ENCODE measurements around the gene SHTN1.

The SHTN1 gene, protein sequence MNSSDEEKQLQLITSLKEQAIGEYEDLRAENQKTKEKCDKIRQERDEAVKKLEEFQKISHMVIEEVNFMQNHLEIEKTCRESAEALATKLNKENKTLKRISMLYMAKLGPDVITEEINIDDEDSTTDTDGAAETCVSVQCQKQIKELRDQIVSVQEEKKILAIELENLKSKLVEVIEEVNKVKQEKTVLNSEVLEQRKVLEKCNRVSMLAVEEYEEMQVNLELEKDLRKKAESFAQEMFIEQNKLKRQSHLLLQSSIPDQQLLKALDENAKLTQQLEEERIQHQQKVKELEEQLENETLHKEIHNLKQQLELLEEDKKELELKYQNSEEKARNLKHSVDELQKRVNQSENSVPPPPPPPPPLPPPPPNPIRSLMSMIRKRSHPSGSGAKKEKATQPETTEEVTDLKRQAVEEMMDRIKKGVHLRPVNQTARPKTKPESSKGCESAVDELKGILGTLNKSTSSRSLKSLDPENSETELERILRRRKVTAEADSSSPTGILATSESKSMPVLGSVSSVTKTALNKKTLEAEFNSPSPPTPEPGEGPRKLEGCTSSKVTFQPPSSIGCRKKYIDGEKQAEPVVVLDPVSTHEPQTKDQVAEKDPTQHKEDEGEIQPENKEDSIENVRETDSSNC

DNA sequence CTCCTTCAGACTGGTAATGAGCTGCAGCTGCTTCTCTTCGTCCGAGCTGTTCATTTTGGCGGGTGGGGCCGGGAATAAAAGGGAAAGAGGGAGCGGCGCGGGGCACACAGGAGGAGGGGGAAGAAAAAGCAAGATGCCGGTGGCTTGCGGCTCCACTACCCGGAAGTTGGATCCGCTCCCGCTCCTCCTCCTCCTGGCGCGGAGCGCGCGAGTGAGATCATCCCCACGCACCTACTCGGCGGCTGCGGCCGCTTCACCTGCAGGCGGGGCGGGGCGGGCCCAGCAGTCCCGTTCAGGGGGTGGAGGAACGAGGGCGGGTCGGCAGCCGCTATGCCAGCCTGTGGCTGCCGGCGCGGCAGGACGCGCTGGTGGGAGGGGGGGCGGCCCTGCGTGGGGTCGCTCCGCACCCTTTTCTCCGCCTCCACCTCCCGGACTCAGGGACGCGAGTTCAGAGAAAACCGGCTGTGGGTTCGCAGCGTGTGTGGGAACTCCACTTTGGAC, at the start of gene SHTN1:
TSS of gene SHTN1 (minus strand) at position 162 of the 501 bp plus-strand sequence. CDS start at position 54, 108 bp downstream.
- no peak for DNase-seq (ENCODE audit: insufficient read length, low spot score)
- FAIRE-seq: no peak
- TF ChIP-seq CTCF (IDR thresholded peaks at IDR 0.05; ENCODE audit: insufficient read depth, missing control alignments): no peak

DNA sequence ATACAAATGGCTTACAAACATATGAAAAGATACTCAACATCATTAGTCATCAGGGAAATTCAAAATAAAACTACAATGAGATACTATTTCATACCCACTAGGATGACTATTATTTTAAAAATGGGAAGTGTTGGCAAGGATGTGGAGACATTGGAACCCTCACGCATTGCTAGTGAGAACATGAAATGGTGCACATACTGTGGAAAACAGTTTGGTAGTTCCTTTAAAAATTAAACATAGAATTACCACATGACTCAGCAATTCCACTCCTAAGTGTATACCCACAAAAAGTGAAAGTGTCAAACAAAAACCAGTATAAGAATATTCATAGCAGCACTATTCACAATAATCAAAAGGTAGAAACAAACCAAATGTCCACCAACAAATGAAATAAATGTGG, 48.5 kb upstream of the SHTN1 start:
- no peak for FAIRE-seq
- TF ChIP-seq CTCF (IDR thresholded peaks at IDR 0.05; ENCODE audit: insufficient read depth, missing control alignments): no peak
- DNase-seq (ENCODE audit: insufficient read length, low spot score): no peak

GRCh38 chr10:117047947-117048346, 43.0 kb upstream of the SHTN1 start:
- no peak for TF ChIP-seq CTCF (IDR thresholded peaks at IDR 0.05; ENCODE audit: insufficient read depth, missing control alignments)
- no peak for FAIRE-seq

GRCh38 chr10:117016266-117016665, 11.3 kb upstream of the SHTN1 start:
- no peak for TF ChIP-seq CTCF (IDR thresholded peaks at IDR 0.05; ENCODE audit: insufficient read depth, missing control alignments)
- DNase-seq (ENCODE audit: insufficient read length, low spot score) (no peak), FAIRE-seq (no peak)

More at GRCh38 chr10:117047947-117048346, 43.0 kb upstream of the SHTN1 start:
- no peak for DNase-seq (ENCODE audit: insufficient read length, low spot score)

DNA sequence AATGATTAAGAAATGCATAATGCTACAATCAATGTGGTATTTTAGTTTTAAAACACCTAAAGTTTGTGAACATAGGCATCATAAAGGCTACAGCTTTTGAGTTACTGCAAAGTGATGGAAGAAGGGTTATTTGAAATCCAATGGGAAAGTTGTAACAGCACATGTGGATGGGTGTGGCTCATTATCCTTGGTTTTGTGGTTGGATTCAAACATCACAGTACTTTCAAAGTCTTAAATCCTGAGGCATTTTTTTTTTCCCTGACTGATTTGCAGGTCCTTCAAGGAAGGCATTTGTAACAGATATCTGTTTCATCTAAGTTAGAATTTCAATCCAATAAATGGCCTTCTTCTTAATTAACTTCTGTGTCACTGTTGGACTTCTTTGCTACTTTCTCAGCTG, 9.8 kb upstream of the SHTN1 start:
- no peak for FAIRE-seq
- no peak for DNase-seq (ENCODE audit: insufficient read length, low spot score)
- no peak for TF ChIP-seq CTCF (IDR thresholded peaks at IDR 0.05; ENCODE audit: insufficient read depth, missing control alignments)

DNA sequence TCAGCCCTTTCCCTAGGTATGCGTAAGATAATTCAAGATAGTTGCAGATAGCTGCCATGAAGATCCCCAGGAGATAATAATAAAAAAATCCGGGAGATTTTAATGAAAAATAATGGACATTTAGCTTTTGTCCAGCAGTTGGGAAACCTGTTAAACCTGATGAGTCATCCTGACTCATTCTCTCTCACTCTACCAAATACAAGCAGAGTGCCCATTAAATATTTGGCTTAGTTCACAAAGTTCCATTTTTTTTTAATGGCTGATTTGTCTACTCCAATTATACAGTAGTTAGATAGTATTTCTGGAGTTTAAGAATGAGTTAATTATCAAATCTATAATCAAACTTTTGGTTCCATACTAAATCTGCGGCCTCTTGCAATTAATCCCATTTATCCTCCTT, 2.1 kb upstream of the SHTN1 start:
- no peak for DNase-seq (ENCODE audit: insufficient read length, low spot score)
- TF ChIP-seq CTCF (IDR thresholded peaks at IDR 0.05; ENCODE audit: insufficient read depth, missing control alignments): no peak
- no peak for FAIRE-seq
